ENCODE data around the gene PAQR3. TPM values are rescaled to one million over a fixed set of nuclear protein-coding genes. Genes with fewer than 3 reads are reported as not detected.

The PAQR3 gene
- polyA plus RNA-seq, 3 donors, result 2.7 to 5.6 (median 5.2) TPM

DNA sequence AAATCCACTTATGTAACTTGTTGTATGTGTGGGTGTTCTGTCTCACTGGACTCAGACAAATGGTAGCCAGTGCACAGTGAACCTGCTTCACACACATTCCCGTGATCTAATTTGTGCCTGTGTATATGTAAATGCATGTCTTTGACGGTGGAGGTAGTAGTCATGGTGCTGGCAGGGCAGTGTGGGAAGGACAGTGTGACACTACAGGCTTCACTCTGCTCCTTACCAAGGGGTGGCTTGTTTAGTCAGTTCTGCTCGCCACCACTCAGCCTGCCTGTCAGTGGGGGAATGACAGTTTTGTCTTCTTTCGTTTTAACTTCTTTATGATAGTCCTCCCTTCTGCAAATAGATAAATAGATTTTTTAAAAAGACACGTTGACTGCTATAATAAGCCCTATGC is 17.7 kb upstream of the PAQR3 start:
- Histone ChIP-seq H3K9ac (ENCODE audit: insufficient read depth, low read length, poor library complexity, severe bottlenecking) (no peak overlapping the region), H3K4me3 (replicated peaks in 1 of 3; ENCODE audit: low read depth in 2 of 3, low read length in 3 of 3) (no peak overlapping the region), H3K4me2 (replicated peaks; ENCODE audit: extremely low read depth, low read length, poor library complexity, severe bottlenecking) (no peak overlapping the region), H3K4me1 (ENCODE audit: control insufficient read depth in 1 of 2, insufficient read depth in 2 of 2, low read length in 2 of 2) (no peaks in the 10 kb centered on the region), H3K36me3 (replicated peaks in 1 of 2; ENCODE audit: control insufficient read depth in 1 of 2, insufficient read depth in 2 of 2, low read length in 2 of 2) (no peaks in the 10 kb centered on the region), H3K27ac (ENCODE audit: low read depth in 1 of 2, low read length in 2 of 2) (no peak overlapping the region), H3K79me2 (ENCODE audit: insufficient read depth, low read length) (no peaks in the 10 kb centered on the region), H3K27me3 (ENCODE audit: control insufficient read depth in 2 of 2, insufficient read depth in 2 of 2, low read length in 2 of 2) (peaks cover 0 to 3% of the 10 kb centered on the region in 2 donors), H4K20me1 (ENCODE audit: insufficient read depth, low read length) (no peaks in the 10 kb centered on the region), H2AFZ (ENCODE audit: insufficient read depth, low read depth, low read length, poor library complexity, severe bottlenecking) (no peak overlapping the region), H3K9me3 (replicated peaks in 1 of 2; ENCODE audit: control insufficient read depth in 1 of 2, insufficient read depth in 1 of 2, low read length in 2 of 2) (no peaks in the 10 kb centered on the region)
- no peak overlapping the region for H3K4me3 Mint-ChIP-seq
- no peak for TF ChIP-seq CTCF (IDR thresholded peaks at IDR 0.05)
- no peaks in the 10 kb centered on the region for H3K36me3 Mint-ChIP-seq
- DNase-seq, result no peak
- intact Hi-C loops (cut with micrococcal nuclease), result no loop called here
- H3K4me1 Mint-ChIP-seq, result no peaks in the 10 kb centered on the region
- H3K9me3 Mint-ChIP-seq, result no peaks in the 10 kb centered on the region
- 100% methylated on average over 2 of the region's 5 CpGs for WGBS (ENCODE audit: insufficient coverage)
- no peak overlapping the region for H3K27ac Mint-ChIP-seq
- H3K27me3 Mint-ChIP-seq (ENCODE audit: low read depth in 3 of 3), result peaks cover 3 to 5% (median 3%) of the 10 kb centered on the region in 3 donors

GRCh38 chr4:78953769-78954666 is 14.8 kb upstream of the PAQR3 start:
- no peak overlapping the region for H3K4me3 ChIP-seq (replicated peaks in 1 of 3; ENCODE audit: low read depth in 2 of 3, low read length in 3 of 3)
- H3K9ac ChIP-seq (ENCODE audit: insufficient read depth, low read length, poor library complexity, severe bottlenecking), result no peak overlapping the region
- intact Hi-C loops (cut with micrococcal nuclease), result no loop called here
- H3K27me3 Mint-ChIP-seq (ENCODE audit: low read depth in 3 of 3), result peaks cover 1 to 5% (median 3%) of the 10 kb centered on the region in 3 donors
- no peak overlapping the region for H2AFZ ChIP-seq (ENCODE audit: insufficient read depth, low read depth, low read length, poor library complexity, severe bottlenecking)
- no peaks in the 10 kb centered on the region for H3K36me3 Mint-ChIP-seq
- H3K4me1 ChIP-seq (ENCODE audit: control insufficient read depth in 1 of 2, insufficient read depth in 2 of 2, low read length in 2 of 2), result no peaks in the 10 kb centered on the region
- no peaks in the 10 kb centered on the region for H3K4me1 Mint-ChIP-seq
- 33% methylated on average over 3 of the region's 11 CpGs for whole genome bisulfite sequencing (ENCODE audit: insufficient coverage)
- no peak overlapping the region for H3K27ac ChIP-seq (ENCODE audit: low read depth in 1 of 2, low read length in 2 of 2)
- no peak for TF ChIP-seq CTCF (IDR thresholded peaks at IDR 0.05)
- no peaks in the 10 kb centered on the region for H3K9me3 Mint-ChIP-seq
- H4K20me1 ChIP-seq (ENCODE audit: insufficient read depth, low read length), result no peaks in the 10 kb centered on the region
- no peaks in the 10 kb centered on the region for H3K36me3 ChIP-seq (replicated peaks in 1 of 2; ENCODE audit: control insufficient read depth in 1 of 2, insufficient read depth in 2 of 2, low read length in 2 of 2)
- peaks cover 0 to 3% of the 10 kb centered on the region in 2 donors for H3K27me3 ChIP-seq (ENCODE audit: control insufficient read depth in 2 of 2, insufficient read depth in 2 of 2, low read length in 2 of 2)
- H3K4me3 Mint-ChIP-seq, result no peak overlapping the region
- no peaks in the 10 kb centered on the region for H3K79me2 ChIP-seq (ENCODE audit: insufficient read depth, low read length)
- H3K27ac Mint-ChIP-seq, result no peak overlapping the region
- no peak for DNase-seq
- no peaks in the 10 kb centered on the region for H3K9me3 ChIP-seq (replicated peaks in 1 of 2; ENCODE audit: control insufficient read depth in 1 of 2, insufficient read depth in 1 of 2, low read length in 2 of 2)
- no peak overlapping the region for H3K4me2 ChIP-seq (replicated peaks; ENCODE audit: extremely low read depth, low read length, poor library complexity, severe bottlenecking)
